Neural cell (in vitro differentiated cells): Measurements from ENCODE around the gene MROH2A.

ENCODE experiments used
- EZH2 ChIP-seq: fragments of 200-600, 300-800 bp; shearing (Covaris generic), sonication (generic); IDR thresholded peaks from 2 replicates; pipeline ENCODE4 v1.6.1; 2014; ENCODE audit warnings: antibody characterized with exemption, low read length, borderline replicate concordance, mild to moderate bottlenecking; ENCODE audit not compliant: insufficient read depth, poor library complexity, severe bottlenecking
- TAF1 ChIP-seq: IDR thresholded peaks from 2 replicates; pipeline ENCODE4 v1.6.1; 2012; ENCODE audit warnings: low read depth
- TF ChIP-seq, protein P1 (sequence below): fragments of 450-650 bp; IDR thresholded peaks from 2 replicates; pipeline ENCODE4 v1.5.1; 2014; ENCODE audit warnings: antibody characterized with exemption, mild to moderate bottlenecking, moderate library complexity; ENCODE audit not compliant: poor library complexity, severe bottlenecking

DNA sequence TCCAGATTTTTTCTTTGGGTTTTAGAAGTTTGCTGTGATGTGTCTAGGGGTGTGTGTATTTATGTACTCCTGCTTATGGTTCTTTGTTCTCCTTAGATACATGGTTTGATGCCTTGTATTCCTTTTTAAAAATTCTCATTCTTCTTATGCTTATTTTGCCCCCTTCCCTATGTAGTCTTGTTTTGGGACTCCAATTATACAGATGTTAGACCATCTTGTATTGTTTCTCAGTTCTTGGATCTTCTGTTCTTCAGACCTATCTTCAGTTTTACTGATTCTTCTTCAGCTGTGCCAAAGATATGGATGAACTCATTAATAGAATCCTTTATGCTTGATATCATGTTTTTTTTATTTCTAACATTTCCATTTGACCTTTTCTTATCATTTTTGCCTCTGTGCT, 104.2 kb downstream of the MROH2A start:
- TF ChIP-seq, protein P1, sequence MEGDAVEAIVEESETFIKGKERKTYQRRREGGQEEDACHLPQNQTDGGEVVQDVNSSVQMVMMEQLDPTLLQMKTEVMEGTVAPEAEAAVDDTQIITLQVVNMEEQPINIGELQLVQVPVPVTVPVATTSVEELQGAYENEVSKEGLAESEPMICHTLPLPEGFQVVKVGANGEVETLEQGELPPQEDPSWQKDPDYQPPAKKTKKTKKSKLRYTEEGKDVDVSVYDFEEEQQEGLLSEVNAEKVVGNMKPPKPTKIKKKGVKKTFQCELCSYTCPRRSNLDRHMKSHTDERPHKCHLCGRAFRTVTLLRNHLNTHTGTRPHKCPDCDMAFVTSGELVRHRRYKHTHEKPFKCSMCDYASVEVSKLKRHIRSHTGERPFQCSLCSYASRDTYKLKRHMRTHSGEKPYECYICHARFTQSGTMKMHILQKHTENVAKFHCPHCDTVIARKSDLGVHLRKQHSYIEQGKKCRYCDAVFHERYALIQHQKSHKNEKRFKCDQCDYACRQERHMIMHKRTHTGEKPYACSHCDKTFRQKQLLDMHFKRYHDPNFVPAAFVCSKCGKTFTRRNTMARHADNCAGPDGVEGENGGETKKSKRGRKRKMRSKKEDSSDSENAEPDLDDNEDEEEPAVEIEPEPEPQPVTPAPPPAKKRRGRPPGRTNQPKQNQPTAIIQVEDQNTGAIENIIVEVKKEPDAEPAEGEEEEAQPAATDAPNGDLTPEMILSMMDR: no peak
- no peak for TF ChIP-seq TAF1
- TF ChIP-seq EZH2: no peak
